ENCODE data around the gene EEF2K.

EEF2K gene

DNA sequence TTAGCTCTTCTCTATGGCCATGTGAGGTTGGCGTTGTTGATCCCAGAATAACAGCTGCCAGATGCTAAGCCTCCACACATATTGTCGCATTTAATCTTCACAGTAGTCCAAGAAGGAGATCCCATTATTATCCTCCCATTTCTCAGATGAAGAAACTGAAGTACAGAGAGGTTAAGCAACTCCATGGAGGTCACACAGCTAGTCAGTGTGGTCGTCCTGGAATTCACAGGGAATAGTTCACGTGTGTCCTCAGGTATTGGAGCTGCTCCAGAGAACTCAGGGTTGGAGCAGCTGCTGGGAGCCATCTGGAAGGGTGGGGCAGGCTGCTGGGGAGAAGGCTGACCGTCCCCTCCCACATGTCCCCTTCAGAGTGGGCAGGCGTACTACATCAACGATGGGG is 24.2 kb upstream of the EEF2K start:
- Histone ChIP-seq H3K4ac (ENCODE audit: low read length) (no peak overlapping the region), H3K18ac (ENCODE audit: low read length) (no peak overlapping the region), H2BK15ac (ENCODE audit: low read length) (no peak overlapping the region), H3K36me3 (replicated peaks in 1 of 2; ENCODE audit: control insufficient read depth in 2 of 2, insufficient read depth in 2 of 2, low read length in 2 of 2) (no peaks in the 10 kb centered on the region), H3K9me3 (replicated peaks in 1 of 2; ENCODE audit: control insufficient read depth in 2 of 2, insufficient read depth in 1 of 2, low read depth in 1 of 2, low read length in 2 of 2) (no peaks in the 10 kb centered on the region), H3K27me3 (ENCODE audit: control insufficient read depth in 3 of 3, insufficient read depth in 3 of 3, low read depth in 1 of 3, low read length in 3 of 3) (peaks cover 0 to 11% (median 0%) of the 10 kb centered on the region in 3 experiments), H2AFZ (ENCODE audit: low read length) (no peak overlapping the region), H3K14ac (ENCODE audit: low read length) (no peak overlapping the region), H3K9ac (ENCODE audit: low read depth, low read length, poor library complexity) (no peak overlapping the region), H3K4me3 (ENCODE audit: low read length in 2 of 2) (no peak overlapping the region), H3K4me2 (ENCODE audit: insufficient read depth, low read length, poor library complexity, severe bottlenecking) (no peak overlapping the region), H4K91ac (ENCODE audit: low read depth, low read length, poor library complexity) (no peak overlapping the region), H3K23ac (ENCODE audit: low read depth, low read length, poor library complexity) (no peak overlapping the region), H3K79me1 (ENCODE audit: low read depth, low read length) (peaks cover 3% of the 10 kb centered on the region), H2BK5ac (ENCODE audit: low read length) (no peak overlapping the region), H3K27ac (replicated peaks; ENCODE audit: low read length) (no peak overlapping the region), H4K8ac (ENCODE audit: low read depth, low read length) (no peak overlapping the region), H2BK120ac (ENCODE audit: low read depth, low read length) (no peak overlapping the region), H2AK5ac (ENCODE audit: low read depth, low read length) (no peak overlapping the region), H3K4me1 (ENCODE audit: control insufficient read depth in 2 of 2, insufficient read depth in 1 of 2, low read depth in 1 of 2, low read length in 2 of 2) (no peaks in the 10 kb centered on the region), H2BK12ac (ENCODE audit: low read length) (no peak overlapping the region)
- DNase-seq (ENCODE audit: low spot score) = no peak
- WGBS, 2 donors (ENCODE audit: extremely low coverage in 2 of 2, insufficient read length in 2 of 2, insufficient replicate concordance in 1 of 2) = no CpG with 5 or more reads among the region's 7 CpGs

DNA sequence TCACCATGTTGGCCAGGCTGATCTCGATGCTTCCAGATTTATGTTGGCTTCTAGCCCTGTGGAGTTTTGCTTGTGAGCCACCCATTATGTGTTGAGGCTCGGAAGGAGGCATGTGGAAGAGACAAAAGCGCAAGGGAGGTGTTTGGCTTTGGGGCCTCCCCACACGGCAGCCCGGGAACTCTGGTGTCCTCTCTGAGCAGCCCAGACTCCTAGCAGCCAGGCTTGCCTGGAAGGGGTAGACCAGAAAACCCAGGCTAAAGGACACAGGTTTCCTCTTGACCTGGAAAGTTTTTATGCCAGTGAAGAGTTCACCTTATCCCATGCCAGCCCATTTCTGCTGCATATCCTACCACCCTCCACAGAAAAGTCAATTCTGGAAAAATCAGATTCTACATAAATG is 22.7 kb upstream of the EEF2K start:
- Histone ChIP-seq H2BK15ac (ENCODE audit: low read length) (no peak overlapping the region), H3K14ac (ENCODE audit: low read length) (no peak overlapping the region), H2BK120ac (ENCODE audit: low read depth, low read length) (no peak overlapping the region), H3K27ac (replicated peaks; ENCODE audit: low read length) (no peak overlapping the region), H3K23ac (ENCODE audit: low read depth, low read length, poor library complexity) (no peak overlapping the region), H2BK5ac (ENCODE audit: low read length) (no peak overlapping the region), H3K36me3 (replicated peaks in 1 of 2; ENCODE audit: control insufficient read depth in 2 of 2, insufficient read depth in 2 of 2, low read length in 2 of 2) (no peaks in the 10 kb centered on the region), H2BK12ac (ENCODE audit: low read length) (no peak overlapping the region), H3K4me3 (ENCODE audit: low read length in 2 of 2) (no peak overlapping the region), H3K4ac (ENCODE audit: low read length) (no peak overlapping the region), H3K4me2 (ENCODE audit: insufficient read depth, low read length, poor library complexity, severe bottlenecking) (no peak overlapping the region), H4K8ac (ENCODE audit: low read depth, low read length) (no peak overlapping the region), H3K79me1 (ENCODE audit: low read depth, low read length) (no peaks in the 10 kb centered on the region), H3K9ac (ENCODE audit: low read depth, low read length, poor library complexity) (no peak overlapping the region), H4K91ac (ENCODE audit: low read depth, low read length, poor library complexity) (no peak overlapping the region), H3K27me3 (ENCODE audit: control insufficient read depth in 3 of 3, insufficient read depth in 3 of 3, low read depth in 1 of 3, low read length in 3 of 3) (peaks cover 0 to 7% (median 0%) of the 10 kb centered on the region in 3 experiments), H3K9me3 (replicated peaks in 1 of 2; ENCODE audit: control insufficient read depth in 2 of 2, insufficient read depth in 1 of 2, low read depth in 1 of 2, low read length in 2 of 2) (no peaks in the 10 kb centered on the region), H2AK5ac (ENCODE audit: low read depth, low read length) (no peak overlapping the region), H3K4me1 (ENCODE audit: control insufficient read depth in 2 of 2, insufficient read depth in 1 of 2, low read depth in 1 of 2, low read length in 2 of 2) (no peaks in the 10 kb centered on the region), H3K18ac (ENCODE audit: low read length) (no peak overlapping the region), H2AFZ (ENCODE audit: low read length) (no peak overlapping the region)
- no peak for DNase-seq (ENCODE audit: low spot score)
- no CpG with 5 or more reads among the region's 5 CpGs for WGBS, 2 donors (ENCODE audit: extremely low coverage in 2 of 2, insufficient read length in 2 of 2, insufficient replicate concordance in 1 of 2)

GRCh38 chr16:22183901-22184614 is 22.0 kb upstream of the EEF2K start:
- Histone ChIP-seq H3K4ac (ENCODE audit: low read length) (no peak overlapping the region), H3K9me3 (replicated peaks in 1 of 2; ENCODE audit: control insufficient read depth in 2 of 2, insufficient read depth in 1 of 2, low read depth in 1 of 2, low read length in 2 of 2) (no peaks in the 10 kb centered on the region), H2BK120ac (ENCODE audit: low read depth, low read length) (no peak overlapping the region), H2AFZ (ENCODE audit: low read length) (no peak overlapping the region), H2AK5ac (ENCODE audit: low read depth, low read length) (no peak overlapping the region), H3K27ac (replicated peaks; ENCODE audit: low read length) (no peak overlapping the region), H3K4me2 (ENCODE audit: insufficient read depth, low read length, poor library complexity, severe bottlenecking) (no peak overlapping the region), H4K91ac (ENCODE audit: low read depth, low read length, poor library complexity) (no peak overlapping the region), H3K36me3 (replicated peaks in 1 of 2; ENCODE audit: control insufficient read depth in 2 of 2, insufficient read depth in 2 of 2, low read length in 2 of 2) (no peaks in the 10 kb centered on the region), H2BK12ac (ENCODE audit: low read length) (no peak overlapping the region), H3K9ac (ENCODE audit: low read depth, low read length, poor library complexity) (no peak overlapping the region), H4K8ac (ENCODE audit: low read depth, low read length) (no peak overlapping the region), H3K23ac (ENCODE audit: low read depth, low read length, poor library complexity) (no peak overlapping the region), H2BK5ac (ENCODE audit: low read length) (no peak overlapping the region), H3K18ac (ENCODE audit: low read length) (no peak overlapping the region), H3K14ac (ENCODE audit: low read length) (peak overlapping the region; percentile 47), H3K79me1 (ENCODE audit: low read depth, low read length) (no peaks in the 10 kb centered on the region), H2BK15ac (ENCODE audit: low read length) (no peak overlapping the region), H3K4me3 (ENCODE audit: low read length in 2 of 2) (no peak overlapping the region), H3K27me3 (ENCODE audit: control insufficient read depth in 3 of 3, insufficient read depth in 3 of 3, low read depth in 1 of 3, low read length in 3 of 3) (peaks cover 0 to 5% (median 2%) of the 10 kb centered on the region in 3 experiments), H3K4me1 (ENCODE audit: control insufficient read depth in 2 of 2, insufficient read depth in 1 of 2, low read depth in 1 of 2, low read length in 2 of 2) (no peaks in the 10 kb centered on the region)
- no peak for DNase-seq (ENCODE audit: low spot score)
- WGBS, 2 donors (ENCODE audit: extremely low coverage in 2 of 2, insufficient read length in 2 of 2, insufficient replicate concordance in 1 of 2) = no CpG with 5 or more reads among the region's 11 CpGs

DNA sequence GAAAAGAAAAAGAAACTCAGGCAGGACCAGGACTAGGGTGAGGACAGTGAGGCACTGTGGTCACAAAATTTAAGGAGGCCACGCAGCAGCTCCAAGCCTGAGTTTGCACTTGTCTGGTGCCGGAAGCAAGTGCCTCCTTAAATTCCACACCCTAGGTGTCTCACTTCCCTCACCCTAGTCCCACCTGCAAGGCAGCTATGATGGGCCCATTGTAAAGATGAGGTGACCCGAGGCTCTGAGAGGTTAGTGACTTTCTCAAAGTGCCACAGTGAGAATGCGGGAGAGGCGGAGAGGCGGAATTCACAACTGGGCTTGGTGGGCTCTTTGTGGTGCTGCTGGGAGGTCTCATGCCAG is 21.5 kb upstream of the EEF2K start:
- H4K91ac ChIP-seq (ENCODE audit: low read depth, low read length, poor library complexity) = no peak overlapping the region
- no peaks in the 10 kb centered on the region for H3K4me1 ChIP-seq (ENCODE audit: control insufficient read depth in 2 of 2, insufficient read depth in 1 of 2, low read depth in 1 of 2, low read length in 2 of 2)
- H3K14ac ChIP-seq (ENCODE audit: low read length) = no peak overlapping the region
- no peak overlapping the region for H2BK5ac ChIP-seq (ENCODE audit: low read length)
- H2BK120ac ChIP-seq (ENCODE audit: low read depth, low read length) = no peak overlapping the region
- H3K18ac ChIP-seq (ENCODE audit: low read length) = no peak overlapping the region
- no peak overlapping the region for H2BK12ac ChIP-seq (ENCODE audit: low read length)
- H3K9me3 ChIP-seq (replicated peaks in 1 of 2; ENCODE audit: control insufficient read depth in 2 of 2, insufficient read depth in 1 of 2, low read depth in 1 of 2, low read length in 2 of 2) = no peaks in the 10 kb centered on the region
- no peaks in the 10 kb centered on the region for H3K36me3 ChIP-seq (replicated peaks in 1 of 2; ENCODE audit: control insufficient read depth in 2 of 2, insufficient read depth in 2 of 2, low read length in 2 of 2)
- no peak overlapping the region for H3K4me2 ChIP-seq (ENCODE audit: insufficient read depth, low read length, poor library complexity, severe bottlenecking)
- no peak overlapping the region for H3K23ac ChIP-seq (ENCODE audit: low read depth, low read length, poor library complexity)
- no peaks in the 10 kb centered on the region for H3K79me1 ChIP-seq (ENCODE audit: low read depth, low read length)
- no peak overlapping the region for H4K8ac ChIP-seq (ENCODE audit: low read depth, low read length)
- no peak overlapping the region for H2BK15ac ChIP-seq (ENCODE audit: low read length)
- no peak overlapping the region for H3K9ac ChIP-seq (ENCODE audit: low read depth, low read length, poor library complexity)
- H2AK5ac ChIP-seq (ENCODE audit: low read depth, low read length) = no peak overlapping the region
- H3K27ac ChIP-seq (replicated peaks; ENCODE audit: low read length) = no peak overlapping the region
- H3K4ac ChIP-seq (ENCODE audit: low read length) = no peak overlapping the region
- peaks cover 0 to 10% (median 7%) of the 10 kb centered on the region in 3 experiments for H3K27me3 ChIP-seq (ENCODE audit: control insufficient read depth in 3 of 3, insufficient read depth in 3 of 3, low read depth in 1 of 3, low read length in 3 of 3)
- no peak overlapping the region for H3K4me3 ChIP-seq (ENCODE audit: low read length in 2 of 2)
- no peak for DNase-seq (ENCODE audit: low spot score)
- WGBS, 2 donors (ENCODE audit: extremely low coverage in 2 of 2, insufficient read length in 2 of 2, insufficient replicate concordance in 1 of 2) = no CpG with 5 or more reads among the region's 6 CpGs
- no peak overlapping the region for H2AFZ ChIP-seq (ENCODE audit: low read length)
